OCI-LY7 (cell line): ENCODE measurements around the gene ERGIC1.

Experiments used
- CTCF ChIP-seq: fragments of 200-600 bp; sonication (generic); conservative IDR thresholded peaks from 2 replicates; pipeline ENCODE4 v1.5.1; 2014; ENCODE audit warnings: mild to moderate bottlenecking, antibody characterized with exemption, low read length, moderate library complexity, mixed read lengths
- EZH2phosphoT487 ChIP-seq: fragments of 200-600 bp; sonication (generic); IDR thresholded peaks from 2 replicates; pipeline ENCODE4 v1.6.1; 2018; ENCODE audit warnings: low read depth, borderline replicate concordance, mild to moderate bottlenecking, mixed run types, antibody characterized with exemption, low read length, moderate library complexity, mixed read lengths

- no peak for TF ChIP-seq CTCF
- no peak for TF ChIP-seq EZH2phosphoT487
Measured at GRCh38 chr5:172818081-172818480, 16.0 kb upstream of the ERGIC1 start.
